Panc1 (cell line): Measurements from ENCODE around the gene CTDP1.

Source experiments
- POLR2AphosphoS5 ChIP-seq: IDR thresholded peaks from 2 replicates; pipeline ENCODE4 v1.6.1; 2012; ENCODE audit warnings: mild to moderate bottlenecking, low read depth, low read length, moderate library complexity
- SIN3A ChIP-seq: IDR thresholded peaks from 2 replicates; pipeline ENCODE4 v1.6.1; 2012; ENCODE audit warnings: low read depth, mild to moderate bottlenecking, low read length, moderate library complexity, borderline replicate concordance; ENCODE audit not compliant: insufficient read depth
- TCF7L2 ChIP-seq: IDR thresholded peaks from 2 replicates; pipeline ENCODE4 v1.6.1; 2011; ENCODE audit warnings: mild to moderate bottlenecking, low read depth, low read length, inconsistent platforms
- TF ChIP-seq, protein P1 (sequence below): fragments of 450-650 bp; IDR thresholded peaks from 2 replicates; pipeline ENCODE4 v1.5.1; 2017; ENCODE audit warnings: mild to moderate bottlenecking
- TF ChIP-seq, protein P2 (sequence below), 2 experiments: IDR thresholded peaks; 2 replicates each; pipeline ENCODE4 v1.6.1; 2011 to 2012; ENCODE audit warnings: low read depth in 2 of 2, control low read depth in 1 of 2, low read length in 1 of 2, mild to moderate bottlenecking in 1 of 2, moderate library complexity in 1 of 2; ENCODE audit not compliant: insufficient read depth in 1 of 2

DNA sequence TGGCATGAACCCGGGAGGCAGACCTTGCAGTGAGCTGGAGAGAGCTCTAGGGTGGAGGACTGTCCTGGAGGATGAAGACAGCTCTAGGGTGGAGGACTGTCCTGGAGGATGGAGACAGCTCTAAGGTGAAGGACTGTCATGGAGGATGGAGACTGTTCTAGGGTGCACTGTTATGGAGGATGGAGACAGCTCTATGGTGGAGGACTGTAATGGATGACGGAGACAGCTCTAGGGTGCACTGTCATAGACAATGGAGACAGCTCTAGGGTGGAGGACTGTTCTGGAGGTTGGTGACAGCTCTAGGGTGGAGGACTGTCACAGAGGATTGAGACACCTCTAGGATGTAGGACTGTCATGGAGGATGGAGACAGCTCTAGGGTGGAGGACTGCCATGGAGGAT is 97.1 kb downstream of the CTDP1 start:
- TF ChIP-seq POLR2AphosphoS5 (no peak), SIN3A (no peak), TCF7L2 (no peak)
- TF ChIP-seq, protein P1, sequence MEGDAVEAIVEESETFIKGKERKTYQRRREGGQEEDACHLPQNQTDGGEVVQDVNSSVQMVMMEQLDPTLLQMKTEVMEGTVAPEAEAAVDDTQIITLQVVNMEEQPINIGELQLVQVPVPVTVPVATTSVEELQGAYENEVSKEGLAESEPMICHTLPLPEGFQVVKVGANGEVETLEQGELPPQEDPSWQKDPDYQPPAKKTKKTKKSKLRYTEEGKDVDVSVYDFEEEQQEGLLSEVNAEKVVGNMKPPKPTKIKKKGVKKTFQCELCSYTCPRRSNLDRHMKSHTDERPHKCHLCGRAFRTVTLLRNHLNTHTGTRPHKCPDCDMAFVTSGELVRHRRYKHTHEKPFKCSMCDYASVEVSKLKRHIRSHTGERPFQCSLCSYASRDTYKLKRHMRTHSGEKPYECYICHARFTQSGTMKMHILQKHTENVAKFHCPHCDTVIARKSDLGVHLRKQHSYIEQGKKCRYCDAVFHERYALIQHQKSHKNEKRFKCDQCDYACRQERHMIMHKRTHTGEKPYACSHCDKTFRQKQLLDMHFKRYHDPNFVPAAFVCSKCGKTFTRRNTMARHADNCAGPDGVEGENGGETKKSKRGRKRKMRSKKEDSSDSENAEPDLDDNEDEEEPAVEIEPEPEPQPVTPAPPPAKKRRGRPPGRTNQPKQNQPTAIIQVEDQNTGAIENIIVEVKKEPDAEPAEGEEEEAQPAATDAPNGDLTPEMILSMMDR = no peak
- TF ChIP-seq, protein P2, sequence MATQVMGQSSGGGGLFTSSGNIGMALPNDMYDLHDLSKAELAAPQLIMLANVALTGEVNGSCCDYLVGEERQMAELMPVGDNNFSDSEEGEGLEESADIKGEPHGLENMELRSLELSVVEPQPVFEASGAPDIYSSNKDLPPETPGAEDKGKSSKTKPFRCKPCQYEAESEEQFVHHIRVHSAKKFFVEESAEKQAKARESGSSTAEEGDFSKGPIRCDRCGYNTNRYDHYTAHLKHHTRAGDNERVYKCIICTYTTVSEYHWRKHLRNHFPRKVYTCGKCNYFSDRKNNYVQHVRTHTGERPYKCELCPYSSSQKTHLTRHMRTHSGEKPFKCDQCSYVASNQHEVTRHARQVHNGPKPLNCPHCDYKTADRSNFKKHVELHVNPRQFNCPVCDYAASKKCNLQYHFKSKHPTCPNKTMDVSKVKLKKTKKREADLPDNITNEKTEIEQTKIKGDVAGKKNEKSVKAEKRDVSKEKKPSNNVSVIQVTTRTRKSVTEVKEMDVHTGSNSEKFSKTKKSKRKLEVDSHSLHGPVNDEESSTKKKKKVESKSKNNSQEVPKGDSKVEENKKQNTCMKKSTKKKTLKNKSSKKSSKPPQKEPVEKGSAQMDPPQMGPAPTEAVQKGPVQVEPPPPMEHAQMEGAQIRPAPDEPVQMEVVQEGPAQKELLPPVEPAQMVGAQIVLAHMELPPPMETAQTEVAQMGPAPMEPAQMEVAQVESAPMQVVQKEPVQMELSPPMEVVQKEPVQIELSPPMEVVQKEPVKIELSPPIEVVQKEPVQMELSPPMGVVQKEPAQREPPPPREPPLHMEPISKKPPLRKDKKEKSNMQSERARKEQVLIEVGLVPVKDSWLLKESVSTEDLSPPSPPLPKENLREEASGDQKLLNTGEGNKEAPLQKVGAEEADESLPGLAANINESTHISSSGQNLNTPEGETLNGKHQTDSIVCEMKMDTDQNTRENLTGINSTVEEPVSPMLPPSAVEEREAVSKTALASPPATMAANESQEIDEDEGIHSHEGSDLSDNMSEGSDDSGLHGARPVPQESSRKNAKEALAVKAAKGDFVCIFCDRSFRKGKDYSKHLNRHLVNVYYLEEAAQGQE (IDR thresholded peaks at IDR 0.05; ENCODE audit: insufficient read depth in 1 of 2, low read depth in 2 of 2, low read length in 1 of 2) = no peak
